GM21390 (cell line): Measurements from ENCODE around the gene ACBD5.
"Not testable (repeated sequence)": the region's sequence is repeated elsewhere in the genome, so short reads cannot be mapped to it uniquely, and the experiment has no call there.

Experiments
- ATAC-seq: cut with Tn5 transposase; IDR thresholded peaks from one replicate; pipeline ENCODE4 v1.9.1; 2021; ENCODE audit not compliant: unreplicated experiment

ACBD5 gene

GRCh38 chr10:27241010-27241651 lies 534 bp upstream of the ACBD5 start:
- peak; percentile 13 for ATAC-seq

- not testable (repeated sequence) for ATAC-seq
Measured at GRCh38 chr10:27237531-27237930, 3.1 kb downstream of the ACBD5 start.

GRCh38 chr10:27236589-27237128 lies 3.9 kb downstream of the ACBD5 start:
- ATAC-seq: not testable (repeated sequence)

- ATAC-seq: no peak
Measured at GRCh38 chr10:27235706-27236105, 4.9 kb downstream of the ACBD5 start.

- ATAC-seq: no peak
Measured at GRCh38 chr10:27230022-27230421, 10.6 kb downstream of the ACBD5 start.

GRCh38 chr10:27225642-27226257 lies 14.8 kb downstream of the ACBD5 start:
- no peak for ATAC-seq

- ATAC-seq: no peak
Measured at GRCh38 chr10:27225011-27225590, 15.5 kb downstream of the ACBD5 start.

GRCh38 chr10:27223964-27224363 lies 16.6 kb downstream of the ACBD5 start:
- no peak for ATAC-seq

- ATAC-seq: no peak
Measured at GRCh38 chr10:27207350-27207749, 33.2 kb downstream of the ACBD5 start.

GRCh38 chr10:27203806-27204205 lies 36.8 kb downstream of the ACBD5 start:
- no peak for ATAC-seq

GRCh38 chr10:27197980-27198620 lies 42.5 kb downstream of the ACBD5 start:
- no peak for ATAC-seq

- ATAC-seq: no peak
Measured at GRCh38 chr10:27192284-27192683, 48.3 kb downstream of the ACBD5 start.

- no peak for ATAC-seq
Measured at GRCh38 chr10:27190508-27190907, 50.1 kb downstream of the ACBD5 start.

- ATAC-seq: no peak
Measured at GRCh38 chr10:27188897-27189296, 51.7 kb downstream of the ACBD5 start.

- ATAC-seq: no peak
Measured at GRCh38 chr10:27188259-27188658, 52.3 kb downstream of the ACBD5 start.

GRCh38 chr10:27169849-27170248 lies 70.7 kb downstream of the ACBD5 start:
- ATAC-seq: no peak

- no peak for ATAC-seq
Measured at GRCh38 chr10:27158421-27158820, 82.2 kb downstream of the ACBD5 start.

GRCh38 chr10:27157150-27157549 lies 83.4 kb downstream of the ACBD5 start:
- ATAC-seq: no peak

- not testable (repeated sequence) for ATAC-seq
Measured at GRCh38 chr10:27156566-27156965, 84.0 kb downstream of the ACBD5 start.

GRCh38 chr10:27155066-27155754 lies 85.4 kb downstream of the ACBD5 start, which contains the start of gene MASTL:
Gene MASTL, plus strand, starts transcription at chr10:27155352. Its CDS starts 75 bp downstream, at chr10:27155427.
- ATAC-seq: peak; percentile 76

GRCh38 chr10:27153845-27154193 lies 86.8 kb downstream of the ACBD5 start:
- ATAC-seq: peak; percentile 5
